Spinal cord (tissue), 10 donors: ENCODE measurements around the gene PGM2. TPM values are rescaled to one million over a fixed set of nuclear protein-coding genes. Genes with fewer than 3 reads are reported as not detected.

Experiments used
- DNase-seq, 6 donors: peaks; one replicate each; pipeline versions ENCODE4 v3.0.0 to v3.0.0-alpha.2; 2013 to 2015; ENCODE audit warnings: low spot score in 6 of 6, low read depth in 4 of 6
- H3K27ac ChIP-seq: one replicate; pipeline ENCODE4 v1.5.1; 2013; ENCODE audit warnings: low read depth, low read length, control low read depth
- H3K27me3 ChIP-seq: one replicate; pipeline ENCODE4 v1.6.1; 2013; ENCODE audit warnings: low read length; ENCODE audit not compliant: control insufficient read depth, insufficient read depth
- H3K36me3 ChIP-seq: one replicate; pipeline ENCODE4 v1.6.1; 2013; ENCODE audit warnings: low read length; ENCODE audit not compliant: control insufficient read depth, insufficient read depth
- H3K4me1 ChIP-seq: one replicate; pipeline ENCODE4 v1.6.1; 2013; ENCODE audit warnings: low read length; ENCODE audit not compliant: control insufficient read depth, insufficient read depth
- H3K4me3 ChIP-seq: one replicate; pipeline ENCODE4 v1.5.1; 2013; ENCODE audit warnings: low read depth, low read length, control low read depth
- H3K9me3 ChIP-seq: one replicate; pipeline ENCODE4 v1.6.1; 2013; ENCODE audit warnings: low read length; ENCODE audit not compliant: control insufficient read depth, insufficient read depth
- WGBS: methylation state at CpG from one replicate; pipeline ENCODE4 v1.1.5; 2013; ENCODE audit warnings: missing lambda C conversion rate; ENCODE audit not compliant: insufficient coverage; 5-methylcytosine and 5-hydroxymethylcytosine counted together
- polyA plus RNA-seq, 2 donors: library from polyadenylated mRNA; unstranded; fragments of 120-200 nt; gene quantifications; one replicate each; pipeline ENCODE4 v1.2.1, GENCODE V29; 2013; ENCODE audit not compliant: insufficient read length in 2 of 2
- total RNA-seq, 2 donors: library from RNA; depleted of rRNA in 1 of 2; stranded (reverse); fragments of 120-200 nt in 1 of 2; fragments of >200 nt in 1 of 2; gene quantifications; one replicate each; pipeline versions ENCODE4 v1.2.3 to v1.2.4, GENCODE V29; 2013 to 2014
- donor health status: healthy.

The PGM2 gene
- total and polyA plus RNA-seq, 4 donors = 18.7 to 28.5 (median 25.9) TPM

DNA sequence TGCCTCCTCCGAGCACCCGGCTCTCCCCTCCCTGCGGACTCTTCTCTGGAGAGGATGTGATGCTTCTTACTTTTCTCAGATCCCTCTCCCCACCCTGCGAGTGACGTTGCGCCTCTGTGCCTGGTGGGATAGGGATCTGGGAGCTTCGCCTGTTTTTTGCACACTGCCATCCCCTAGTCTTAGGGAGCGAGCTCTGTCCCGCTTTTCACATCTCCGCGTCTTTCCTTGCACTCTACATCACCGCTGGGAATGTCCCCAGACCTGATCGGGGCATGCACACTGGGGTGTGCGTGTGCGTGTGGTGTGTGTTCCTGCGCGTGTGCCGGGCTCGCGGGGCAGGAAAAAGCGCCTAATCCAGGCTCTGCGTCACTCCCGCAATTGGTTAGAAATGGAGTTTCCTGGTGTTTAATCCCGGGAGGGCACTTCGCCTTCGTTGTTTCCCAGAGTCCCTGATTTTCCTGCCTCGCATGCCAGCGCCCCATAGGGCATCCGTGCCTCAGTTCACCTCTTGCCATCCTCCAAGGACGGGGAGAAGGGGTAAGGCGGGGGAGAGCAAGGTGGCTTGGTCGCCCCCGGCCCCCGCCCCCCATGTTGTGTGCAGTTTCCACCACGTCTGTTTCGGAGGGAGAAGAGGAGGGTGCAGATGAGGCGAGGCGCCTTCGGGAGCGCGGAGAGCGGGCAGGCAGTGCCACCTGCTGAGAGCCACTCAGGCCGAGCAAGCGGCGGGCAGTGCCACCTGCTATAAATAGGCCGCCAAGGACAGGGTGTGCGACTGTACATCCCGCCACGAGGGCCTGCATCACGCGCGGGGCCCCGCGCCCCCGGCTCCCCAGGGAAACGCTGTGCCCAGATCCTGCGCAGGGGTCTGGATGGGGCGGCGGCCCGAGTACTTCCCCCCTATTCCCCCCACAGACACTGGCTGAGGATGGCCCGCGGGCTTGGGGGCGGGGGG, 63.6 kb downstream of the PGM2 start:
- H3K4me3 ChIP-seq = peak overlapping the region; percentile 56
- H3K27me3 ChIP-seq = peaks cover 13% of the 10 kb centered on the region
- peak in 2 of 6 donors; percentile 73 to 78 for DNase-seq
- no peaks in the 10 kb centered on the region for H3K36me3 ChIP-seq
- H3K9me3 ChIP-seq = no peaks in the 10 kb centered on the region
- H3K4me1 ChIP-seq = peaks cover 13% of the 10 kb centered on the region
- H3K27ac ChIP-seq = peak overlapping the region; percentile 33
- WGBS = 0% methylated on average over 38 of the region's 63 CpGs

- Histone ChIP-seq H3K4me3 (peak within 1 kb of the TSS; percentile 56), H3K4me1 (peaks cover 13% of the 10 kb centered on the region), H3K9me3 (no peaks in the 10 kb centered on the region), H3K27ac (peak within 1 kb of the TSS; percentile 33), H3K36me3 (no peaks in the 10 kb centered on the region), H3K27me3 (peaks cover 13% of the 10 kb centered on the region)
- under 1% methylated on average over 42 of the region's 43 CpGs for WGBS
- DNase-seq = peak in 2 of 6 donors; percentile 61 to 68
These were observed 64.3 kb downstream of the PGM2 start, which contains the start of gene TBC1D1 for GRCh38 chr4:37890801-37891259. TBC1D1 (plus strand) TSS chr4:37891084; CDS start chr4:37902096, 11,012 bp downstream.

DNA sequence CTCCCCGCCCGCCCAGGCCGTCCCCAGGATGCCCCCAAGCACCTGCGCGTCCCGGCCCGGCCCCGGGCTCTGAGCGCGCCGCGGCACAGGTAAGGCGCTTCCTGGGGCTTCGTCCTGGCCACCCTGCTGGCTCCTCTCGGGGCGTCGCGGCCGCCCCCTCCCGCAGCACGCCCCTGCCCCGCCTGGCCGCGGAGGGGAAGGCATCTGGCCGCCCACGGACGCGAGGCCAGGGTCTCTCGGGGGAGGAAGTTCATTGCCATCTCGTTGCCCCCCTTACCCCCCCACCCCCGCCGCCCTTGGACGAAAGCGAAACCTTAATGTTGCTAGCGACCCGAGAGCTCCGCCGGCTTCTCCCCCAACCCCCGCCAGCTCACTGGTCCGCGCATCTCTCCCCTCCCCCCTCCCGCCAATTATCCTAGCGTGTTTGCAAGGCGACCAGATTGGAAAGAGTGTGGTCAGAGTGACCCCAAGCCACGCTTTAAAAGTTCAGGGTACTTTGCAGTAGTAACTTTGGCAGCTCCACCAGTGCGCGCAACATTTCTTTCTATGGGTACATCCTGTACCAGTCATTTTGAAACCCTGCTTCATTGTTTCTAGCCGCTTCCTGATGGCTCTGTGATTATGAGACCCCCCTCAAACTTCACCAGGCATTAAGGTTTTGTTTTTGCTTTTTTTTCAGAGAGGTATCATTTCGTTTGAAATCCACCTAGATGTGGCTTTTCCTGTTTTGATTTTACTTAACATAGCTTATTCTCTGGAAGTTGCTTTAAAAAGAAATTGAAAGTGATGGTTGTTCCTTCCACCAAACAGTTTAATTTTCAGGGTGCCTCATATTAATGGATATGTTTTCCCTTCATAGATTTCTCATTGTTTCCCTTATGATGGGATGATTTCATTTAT, 65.0 kb downstream of the PGM2 start:
- Histone ChIP-seq H3K9me3 (no peaks in the 10 kb centered on the region), H3K4me1 (peaks cover 13% of the 10 kb centered on the region), H3K4me3 (peak overlapping the region; percentile 56), H3K36me3 (no peaks in the 10 kb centered on the region), H3K27ac (no peak overlapping the region), H3K27me3 (peaks cover 13% of the 10 kb centered on the region)
- DNase-seq = peak in 2 of 6 donors; percentile 40 to 48
- WGBS = 0% methylated on average over 29 of the region's 49 CpGs

DNA sequence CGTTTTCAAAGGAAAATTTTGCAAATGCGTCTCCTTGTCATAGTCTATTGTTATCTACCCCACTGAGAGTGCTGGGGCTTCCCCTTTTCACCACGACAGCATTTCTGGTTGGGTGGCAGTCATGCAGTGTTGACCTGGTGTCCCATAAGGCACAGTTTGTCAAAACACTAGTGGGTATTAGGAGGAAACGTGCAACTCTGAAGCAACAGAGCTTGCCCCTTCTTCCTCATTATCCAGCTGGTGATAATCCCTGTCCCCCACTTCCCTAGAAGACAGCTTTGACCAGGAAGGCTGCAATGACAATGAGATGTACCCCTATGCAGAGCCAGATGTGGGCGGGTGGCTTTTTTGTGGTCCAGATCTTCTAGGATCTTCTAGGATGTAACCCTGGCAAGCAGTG, 66.2 kb downstream of the PGM2 start:
- H3K27ac ChIP-seq = no peak overlapping the region
- no peaks in the 10 kb centered on the region for H3K9me3 ChIP-seq
- H3K36me3 ChIP-seq = no peaks in the 10 kb centered on the region
- H3K4me1 ChIP-seq = peaks cover 13% of the 10 kb centered on the region
- H3K4me3 ChIP-seq = no peak overlapping the region
- 86% methylated on average over 2 of the region's 5 CpGs for WGBS
- no peak for DNase-seq
- peaks cover 13% of the 10 kb centered on the region for H3K27me3 ChIP-seq

DNA sequence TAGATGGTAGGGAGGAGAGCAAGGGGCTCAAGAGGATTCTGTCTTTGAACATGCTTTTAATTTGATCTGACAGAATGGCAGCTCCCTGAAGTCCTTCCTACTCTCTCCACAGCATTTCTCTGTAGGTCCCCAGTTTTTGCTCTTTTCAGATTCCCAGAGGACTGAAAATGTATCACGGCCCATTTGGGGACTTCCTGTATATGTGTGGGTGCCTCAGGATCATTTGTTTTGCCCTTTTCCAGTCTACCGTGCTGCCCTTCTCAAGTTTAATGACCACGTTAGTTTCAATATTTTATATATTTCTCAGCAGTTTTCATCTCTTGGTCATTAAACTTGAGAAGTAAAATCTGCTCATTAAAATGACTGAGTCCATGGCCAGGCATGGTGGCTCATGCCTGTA, 66.7 kb downstream of the PGM2 start:
- WGBS = no CpG with 5 or more reads among the region's 3 CpGs
- no peak for DNase-seq
- H3K9me3 ChIP-seq = no peaks in the 10 kb centered on the region
- peaks cover 13% of the 10 kb centered on the region for H3K27me3 ChIP-seq
- H3K27ac ChIP-seq = no peak overlapping the region
- no peaks in the 10 kb centered on the region for H3K36me3 ChIP-seq
- H3K4me3 ChIP-seq = no peak overlapping the region
- peaks cover 13% of the 10 kb centered on the region for H3K4me1 ChIP-seq

GRCh38 chr4:37895271-37895670, 68.8 kb downstream of the PGM2 start:
- H3K9me3 ChIP-seq = no peaks in the 10 kb centered on the region
- peaks cover 6% of the 10 kb centered on the region for H3K4me1 ChIP-seq
- H3K27ac ChIP-seq = no peak overlapping the region
- no peak overlapping the region for H3K4me3 ChIP-seq
- no peak for DNase-seq
- H3K36me3 ChIP-seq = no peaks in the 10 kb centered on the region
- 94% methylated on average over 2 of the region's 7 CpGs for WGBS
- peaks cover 8% of the 10 kb centered on the region for H3K27me3 ChIP-seq

DNA sequence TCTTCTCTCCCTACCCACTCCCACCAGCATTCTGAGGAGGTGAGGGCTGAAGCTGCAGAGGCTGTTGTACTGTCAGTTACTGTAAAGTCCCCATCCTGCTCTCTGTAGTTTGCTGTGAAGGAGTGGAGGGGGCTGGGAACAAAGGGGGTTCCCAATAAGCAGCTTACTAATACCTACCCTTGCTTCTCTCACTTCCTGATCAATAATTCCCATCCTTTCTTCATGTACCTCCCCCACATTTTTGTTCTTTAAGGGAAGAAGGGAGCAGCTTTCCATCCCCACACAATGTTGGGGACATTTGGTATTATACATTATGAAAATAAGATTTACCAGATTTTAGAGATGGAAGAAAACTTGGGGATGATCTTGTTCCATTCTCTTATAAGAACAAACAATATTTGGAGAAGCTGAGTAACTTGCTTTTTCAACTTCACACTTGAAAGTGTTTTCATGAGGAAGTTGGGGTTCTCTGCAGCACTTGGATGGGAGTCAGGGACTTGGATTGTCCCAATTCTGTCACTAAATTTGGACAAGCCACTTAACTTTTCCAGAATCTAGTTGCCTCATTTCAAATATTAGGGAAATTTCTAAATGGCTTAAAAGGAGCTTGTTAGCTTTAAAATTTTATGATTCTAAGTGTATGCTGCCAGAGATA, 69.8 kb downstream of the PGM2 start:
- DNase-seq = no peak
- Histone ChIP-seq H3K4me1 (no peaks in the 10 kb centered on the region), H3K9me3 (no peaks in the 10 kb centered on the region), H3K36me3 (no peaks in the 10 kb centered on the region), H3K27me3 (peaks cover 3% of the 10 kb centered on the region), H3K27ac (no peak overlapping the region), H3K4me3 (no peak overlapping the region)

GRCh38 chr4:37902212-37902611, 75.7 kb downstream of the PGM2 start:
- WGBS = 89% methylated on average over 7 of the region's 7 CpGs
- H3K36me3 ChIP-seq = no peaks in the 10 kb centered on the region
- no peak overlapping the region for H3K4me3 ChIP-seq
- no peaks in the 10 kb centered on the region for H3K4me1 ChIP-seq
- H3K27me3 ChIP-seq = no peaks in the 10 kb centered on the region
- H3K9me3 ChIP-seq = no peaks in the 10 kb centered on the region
- no peak overlapping the region for H3K27ac ChIP-seq
- no peak for DNase-seq
